ENCODE data around the gene KCNK1.

KCNK1 gene

DNA sequence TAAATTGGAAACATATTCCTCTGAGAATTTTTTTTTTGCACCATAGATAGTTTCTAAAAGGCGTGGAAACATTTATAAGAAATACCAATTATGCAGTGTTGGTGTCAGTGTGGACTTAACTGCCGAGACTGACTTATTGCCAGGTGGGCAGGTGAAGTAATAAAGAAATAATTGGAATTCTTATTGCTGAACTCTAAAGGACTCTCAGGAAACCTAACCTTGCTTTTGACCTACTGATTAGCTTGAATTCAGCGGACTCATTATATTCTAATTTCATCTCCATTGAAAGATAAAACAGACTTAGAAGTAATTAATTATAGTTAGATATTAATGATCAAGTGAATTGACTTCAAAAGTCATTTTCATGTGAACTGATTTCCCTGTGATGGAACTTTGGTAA lies 26.3 kb downstream of the KCNK1 start:
- DNase-seq = no peak

DNA sequence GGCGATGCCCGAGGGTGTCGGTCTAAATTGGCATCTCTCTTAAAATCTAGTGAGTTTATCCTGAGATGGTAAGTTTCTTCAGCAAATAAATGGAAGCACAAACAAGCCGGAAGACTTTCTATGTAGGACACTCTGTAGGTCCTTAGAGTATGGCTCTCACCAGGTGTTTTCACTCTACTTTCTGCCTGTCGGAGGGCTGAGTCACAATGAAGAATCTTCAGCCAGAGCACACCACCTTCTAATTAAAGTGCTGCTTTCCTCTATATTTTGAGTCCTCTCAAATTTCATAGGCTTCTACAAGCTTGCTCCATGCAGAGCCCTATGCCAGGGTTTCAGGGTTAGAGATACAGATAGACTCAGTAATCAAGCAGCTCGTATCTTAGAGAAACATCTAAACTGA lies 27.1 kb downstream of the KCNK1 start:
- no peak for DNase-seq

DNA sequence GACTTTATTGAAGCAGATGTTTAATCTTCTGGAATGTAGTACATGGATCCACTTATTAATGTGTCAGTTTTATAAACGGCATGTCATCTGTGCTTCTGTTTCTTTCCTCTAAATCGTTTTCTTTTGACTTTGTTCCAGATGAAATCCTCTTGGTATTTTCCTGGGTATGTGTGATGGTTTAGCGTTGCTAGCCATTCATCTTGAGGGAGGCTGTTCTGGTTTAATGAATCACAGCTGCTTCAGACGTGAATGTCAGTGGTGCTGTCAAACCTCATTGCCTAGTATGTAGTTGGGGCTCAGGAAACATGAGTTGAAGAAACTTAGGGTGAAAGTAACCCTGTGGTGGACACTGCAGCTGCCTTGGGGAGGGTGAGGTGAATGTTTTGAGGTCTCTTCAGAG lies 33.2 kb downstream of the KCNK1 start:
- no peak for DNase-seq

DNA sequence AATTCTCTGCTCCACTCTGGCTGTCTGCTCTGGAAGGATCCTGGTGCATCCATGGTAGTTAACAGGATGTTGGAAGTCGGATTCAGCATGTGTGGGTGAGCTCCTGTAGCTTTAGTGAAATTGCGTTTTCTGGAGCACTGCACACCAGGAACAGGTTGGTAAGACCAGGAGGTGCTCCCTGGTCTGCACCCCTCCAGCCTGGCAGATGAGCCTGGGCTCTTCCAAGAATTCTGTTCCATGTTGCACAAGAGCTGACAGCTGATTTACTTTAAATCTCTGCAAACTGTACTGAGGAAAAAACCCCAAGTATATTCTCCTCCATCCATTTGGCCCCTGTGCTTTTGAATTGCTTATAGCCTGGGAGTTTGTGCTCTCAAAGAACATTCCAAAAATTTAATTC lies 33.7 kb downstream of the KCNK1 start:
- DNase-seq = no peak

DNA sequence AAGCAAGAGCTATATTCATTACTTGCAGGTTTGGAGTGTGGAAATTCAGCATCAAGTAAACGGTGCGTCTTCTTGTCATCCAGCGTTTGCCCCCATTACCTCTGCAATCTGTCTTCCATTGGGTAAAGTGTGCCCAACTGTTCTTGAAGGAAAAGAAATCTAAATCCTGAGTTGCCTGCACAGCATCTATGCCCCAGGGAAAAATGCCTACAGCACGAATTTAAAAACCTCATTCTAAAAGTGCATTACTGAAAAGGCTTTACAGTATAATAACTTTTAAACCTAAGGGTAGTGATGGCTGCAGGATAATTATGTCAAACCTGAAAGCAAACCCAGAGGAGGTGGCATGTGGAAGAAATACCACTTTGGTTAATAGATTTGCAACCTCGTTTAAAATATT lies 37.2 kb downstream of the KCNK1 start:
- DNase-seq = no peak

DNA sequence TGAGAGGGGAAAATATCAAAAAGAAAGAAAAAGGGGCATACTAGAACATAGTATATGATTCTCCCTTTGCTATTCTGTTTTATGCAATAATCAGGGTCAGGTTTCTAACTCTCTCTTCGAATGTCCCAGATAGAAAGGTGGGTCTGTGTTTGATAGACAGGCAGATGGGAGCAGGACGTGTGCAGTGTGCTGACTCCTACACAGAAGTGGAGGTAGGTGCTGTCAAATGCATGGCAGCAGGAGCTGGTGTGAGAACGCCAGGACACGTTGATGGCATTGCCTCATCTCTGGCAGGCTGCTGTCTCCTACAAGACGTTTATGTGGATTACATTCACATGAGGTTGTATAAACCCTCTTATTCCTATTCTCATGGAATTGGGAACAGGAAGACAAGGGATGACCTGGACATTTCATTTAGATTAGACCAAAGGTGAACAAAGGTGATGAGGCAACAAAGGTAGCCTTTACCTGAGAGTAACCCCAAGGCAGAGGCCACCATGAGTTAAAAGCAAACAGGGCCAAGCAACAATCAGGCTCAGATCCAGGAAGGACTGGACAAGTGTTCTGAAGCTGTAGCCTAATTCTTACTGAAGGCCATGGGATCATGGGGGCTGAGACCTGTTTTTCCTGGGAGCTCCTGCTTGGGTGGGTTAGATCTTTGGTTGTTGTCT lies 37.8 kb downstream of the KCNK1 start:
- no peak for DNase-seq

DNA sequence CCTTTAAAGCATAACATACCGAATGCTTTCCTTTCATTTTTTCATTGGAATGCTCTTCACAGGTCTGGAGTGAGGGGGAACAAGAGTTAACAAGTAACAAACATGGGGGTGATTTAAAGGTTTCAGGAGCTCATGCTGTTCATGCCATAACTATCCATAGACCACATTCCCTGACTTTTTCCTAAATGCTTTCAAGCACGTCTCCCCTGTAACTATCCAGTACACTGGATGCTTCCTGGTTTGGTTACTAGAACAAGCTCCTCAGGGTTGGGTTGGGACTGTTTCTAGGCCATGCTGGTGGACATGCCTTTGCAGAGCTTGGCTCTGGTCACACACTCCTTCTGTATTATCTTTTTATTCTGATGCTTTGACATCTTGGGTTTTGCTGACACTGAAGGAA lies 38.6 kb downstream of the KCNK1 start:
- DNase-seq = no peak

DNA sequence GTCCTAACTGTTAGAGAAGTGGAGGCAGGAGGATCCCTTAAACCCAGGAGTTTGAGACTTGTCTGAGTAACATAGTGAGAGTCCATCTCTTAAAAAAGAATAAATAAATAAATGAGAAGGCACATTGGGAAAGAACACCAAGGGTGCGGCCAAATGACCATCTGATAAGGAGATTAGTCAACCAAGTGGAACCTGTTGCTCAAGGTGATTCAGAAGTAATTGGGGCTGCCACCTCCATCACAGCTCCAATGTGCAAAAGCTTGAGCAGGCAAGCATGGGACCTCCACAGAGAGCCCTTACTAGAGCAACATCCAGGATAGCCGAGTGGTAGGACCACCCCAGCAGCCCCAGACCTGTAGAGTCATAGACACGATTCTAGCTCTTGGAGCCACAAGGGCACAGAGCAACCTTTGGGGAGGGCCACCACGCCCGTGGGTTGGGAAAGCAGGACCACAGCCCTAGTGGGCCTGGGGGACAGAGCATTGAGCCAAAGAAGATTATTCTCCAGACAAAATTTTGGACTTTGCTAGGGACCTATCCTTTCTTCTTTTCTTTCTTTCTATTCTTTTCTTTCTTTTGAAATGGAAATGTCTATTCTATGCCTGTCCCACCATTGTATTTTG lies 40.9 kb downstream of the KCNK1 start:
- no peak for DNase-seq

DNA sequence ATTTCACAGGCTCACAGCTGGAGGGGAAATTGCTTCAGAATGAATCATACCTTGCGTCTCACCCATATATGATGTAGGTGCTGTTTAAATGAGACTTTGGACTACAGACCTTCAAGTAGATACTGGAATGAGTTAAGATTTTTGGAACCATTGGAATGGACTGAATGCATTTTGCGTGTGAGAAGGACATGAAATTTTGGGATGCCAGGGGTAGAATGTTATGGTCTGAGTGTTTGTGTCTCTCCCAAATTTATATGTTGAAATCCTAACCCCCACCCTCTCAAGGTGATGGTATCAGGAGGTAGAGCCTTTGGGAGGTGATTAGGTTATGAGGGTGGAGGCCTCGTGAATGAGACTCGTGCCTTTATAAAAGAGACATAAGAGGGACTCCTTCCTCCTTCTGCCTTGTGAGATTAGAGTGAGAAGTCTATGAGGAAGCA lies 41.4 kb downstream of the KCNK1 start:
- DNase-seq = no peak

DNA sequence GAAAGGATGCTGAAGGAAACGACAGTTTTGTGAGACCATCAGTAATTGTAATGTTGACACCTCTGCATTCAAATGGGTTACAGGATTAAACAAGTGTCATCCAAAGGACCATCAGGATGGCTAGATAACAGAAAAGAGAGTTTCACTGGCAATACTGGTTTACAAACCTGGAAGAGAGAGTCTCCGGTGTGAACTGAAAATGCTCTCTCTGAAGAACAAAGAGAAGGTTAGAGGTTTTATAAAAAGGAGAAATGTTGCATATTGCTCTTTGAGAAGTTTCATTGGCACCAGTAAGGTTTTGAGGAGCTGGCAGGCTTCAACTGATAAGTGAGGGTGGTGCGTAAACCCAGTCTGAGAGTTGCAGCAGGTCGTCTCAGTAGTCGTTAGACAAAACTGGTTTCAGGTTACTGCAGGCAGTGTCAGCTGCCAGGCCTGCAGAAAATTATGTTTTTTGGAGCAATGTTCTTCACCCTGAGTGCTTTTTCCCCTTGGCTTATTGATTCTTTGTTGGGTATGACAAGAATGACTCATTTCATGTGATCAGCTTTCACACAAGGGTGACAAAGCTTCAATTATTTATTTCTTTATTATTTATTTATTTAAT lies 42.2 kb downstream of the KCNK1 start:
- DNase-seq = no peak

DNA sequence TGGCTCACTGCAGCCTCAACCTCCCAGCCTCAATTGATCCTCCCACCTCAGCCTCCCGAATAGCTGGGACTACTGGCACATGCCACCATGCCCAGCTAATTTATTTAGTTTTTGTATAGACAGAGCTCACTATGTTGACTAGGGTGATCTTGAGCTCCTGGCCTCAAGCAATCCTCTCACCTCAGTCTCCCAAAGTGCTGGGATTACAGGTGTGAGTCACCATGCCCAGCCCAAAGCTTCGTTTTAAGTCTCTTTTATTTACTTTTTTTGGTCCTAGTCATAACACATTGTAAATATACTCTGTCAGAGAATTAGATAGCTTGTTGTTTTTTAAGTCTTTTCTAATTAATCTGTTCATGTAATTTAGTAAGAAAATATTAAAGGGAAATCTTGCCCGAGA lies 42.8 kb downstream of the KCNK1 start:
- no peak for DNase-seq

DNA sequence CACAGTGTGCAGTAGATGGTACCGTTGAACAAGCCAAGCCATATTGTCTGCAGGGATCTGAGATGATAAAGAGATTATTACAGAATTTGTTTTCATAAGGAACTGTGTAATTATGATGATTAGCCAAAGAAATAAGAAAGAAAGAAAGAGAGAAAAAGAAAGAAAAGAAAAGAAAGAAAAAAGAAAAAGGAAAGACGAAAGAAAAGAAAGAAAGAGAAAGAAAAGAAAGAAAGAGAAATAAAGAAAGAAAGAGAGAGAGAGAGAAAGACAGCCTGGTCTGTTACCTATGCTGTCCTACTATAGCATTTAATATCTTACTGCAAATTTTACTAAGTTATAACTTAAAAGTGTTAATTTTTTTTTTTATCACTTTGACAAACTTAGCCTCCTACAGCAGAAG lies 43.6 kb downstream of the KCNK1 start:
- DNase-seq = no peak

DNA sequence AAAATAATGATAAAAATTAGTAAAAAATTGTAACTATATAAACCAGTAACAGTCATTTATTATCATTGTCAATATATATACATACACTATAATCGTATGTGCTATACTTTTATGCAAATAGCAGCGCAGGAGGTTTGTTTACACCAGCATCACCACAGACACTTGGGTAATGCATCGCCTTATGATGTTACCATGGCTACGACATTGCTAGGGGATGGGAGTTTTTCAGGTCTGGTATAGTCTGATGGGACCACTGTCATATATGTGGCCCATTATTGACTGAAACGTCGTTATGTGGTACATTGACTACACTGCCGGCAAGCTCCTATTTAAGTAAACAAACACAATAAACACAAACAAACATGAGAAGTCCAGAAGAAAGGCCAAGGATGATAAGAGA lies 45.6 kb downstream of the KCNK1 start:
- no peak for DNase-seq

DNA sequence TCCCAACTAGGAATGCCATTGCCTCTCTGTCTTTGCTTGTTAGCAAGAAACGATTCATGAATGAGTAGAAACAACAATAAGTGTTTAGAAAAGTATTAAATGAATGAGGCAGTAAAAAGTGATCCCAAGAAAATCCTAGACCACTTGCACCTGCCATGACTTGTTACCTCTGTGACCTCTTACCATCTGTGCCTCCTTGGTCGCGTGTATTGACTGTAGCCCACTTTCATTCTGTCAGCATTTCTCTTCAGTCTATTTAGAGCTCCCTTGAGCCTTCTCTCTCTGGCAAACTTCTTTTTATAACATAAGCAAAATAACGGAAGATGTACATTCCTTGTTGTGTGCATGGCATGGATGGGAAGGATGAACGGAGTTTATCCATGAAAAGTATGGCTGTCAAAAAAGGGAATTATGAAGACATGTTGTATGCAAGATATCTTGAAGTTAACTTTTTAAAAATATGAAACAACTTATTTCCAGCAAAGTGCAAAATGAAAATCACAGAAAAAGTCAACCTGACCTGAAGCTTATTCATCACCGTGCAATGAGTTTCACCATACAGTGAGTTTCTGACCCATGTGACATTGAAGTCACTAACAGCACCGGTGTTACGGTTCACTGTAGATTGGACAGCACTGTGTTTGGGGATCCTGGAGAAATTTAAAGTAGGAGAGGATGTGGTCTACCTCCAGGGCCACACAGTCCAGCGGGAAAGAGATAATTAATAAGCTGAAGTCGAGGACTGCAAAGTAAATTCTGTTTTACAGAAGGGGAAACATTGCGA lies 47.7 kb downstream of the KCNK1 start:
- no peak for DNase-seq

DNA sequence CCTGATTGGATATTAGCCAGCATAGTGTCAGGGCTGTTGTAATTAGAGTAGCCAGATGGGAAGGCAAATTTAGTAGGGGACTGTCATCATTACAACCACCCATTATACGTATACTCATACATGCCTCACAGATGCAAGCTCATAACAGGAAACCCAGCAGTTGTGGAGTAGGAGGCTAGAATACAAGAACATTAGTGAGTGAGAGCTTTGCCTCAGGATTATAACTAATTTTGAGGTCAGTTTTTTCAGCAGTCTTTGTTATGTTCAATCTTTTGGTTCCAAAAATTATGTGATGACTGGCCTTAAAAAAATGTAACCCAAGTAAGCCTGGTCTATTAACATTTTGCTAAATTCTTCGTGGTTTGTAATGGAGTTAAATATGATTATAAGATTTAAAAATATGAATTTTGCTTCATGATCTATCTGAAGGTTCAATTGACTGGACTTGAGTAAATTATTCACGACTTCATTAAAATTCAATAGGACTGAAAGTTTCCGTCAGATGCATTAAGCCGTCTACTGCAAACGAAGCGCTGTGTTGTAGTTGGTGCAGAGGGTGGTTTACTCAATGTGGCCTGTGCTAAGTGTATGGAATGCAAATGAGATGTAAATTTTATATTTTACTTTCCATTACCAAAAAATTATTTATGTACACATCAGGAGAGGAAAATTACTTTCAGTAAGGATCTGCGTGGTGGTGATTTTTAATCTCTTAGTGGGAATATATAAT lies 48.8 kb downstream of the KCNK1 start:
- no peak for DNase-seq

DNA sequence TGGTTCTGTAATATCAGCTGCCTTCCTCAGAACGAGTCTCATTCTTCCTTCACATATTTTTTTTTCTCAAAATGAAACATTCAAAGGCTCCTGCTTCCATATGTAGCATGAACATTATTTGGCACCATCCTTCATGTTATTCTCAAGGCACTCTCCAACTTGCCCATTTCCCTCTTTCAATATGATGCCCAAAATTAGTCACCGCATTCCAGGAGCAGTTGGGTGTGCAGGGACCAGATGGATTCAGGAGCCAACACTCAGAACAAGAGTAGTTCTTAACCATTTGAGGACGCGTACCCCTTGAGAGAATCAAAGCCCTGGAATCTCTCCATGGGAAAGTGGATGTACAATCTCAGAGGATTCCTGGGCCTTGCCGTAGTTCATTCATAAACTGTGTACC lies 50.3 kb downstream of the KCNK1 start:
- no peak for DNase-seq

DNA sequence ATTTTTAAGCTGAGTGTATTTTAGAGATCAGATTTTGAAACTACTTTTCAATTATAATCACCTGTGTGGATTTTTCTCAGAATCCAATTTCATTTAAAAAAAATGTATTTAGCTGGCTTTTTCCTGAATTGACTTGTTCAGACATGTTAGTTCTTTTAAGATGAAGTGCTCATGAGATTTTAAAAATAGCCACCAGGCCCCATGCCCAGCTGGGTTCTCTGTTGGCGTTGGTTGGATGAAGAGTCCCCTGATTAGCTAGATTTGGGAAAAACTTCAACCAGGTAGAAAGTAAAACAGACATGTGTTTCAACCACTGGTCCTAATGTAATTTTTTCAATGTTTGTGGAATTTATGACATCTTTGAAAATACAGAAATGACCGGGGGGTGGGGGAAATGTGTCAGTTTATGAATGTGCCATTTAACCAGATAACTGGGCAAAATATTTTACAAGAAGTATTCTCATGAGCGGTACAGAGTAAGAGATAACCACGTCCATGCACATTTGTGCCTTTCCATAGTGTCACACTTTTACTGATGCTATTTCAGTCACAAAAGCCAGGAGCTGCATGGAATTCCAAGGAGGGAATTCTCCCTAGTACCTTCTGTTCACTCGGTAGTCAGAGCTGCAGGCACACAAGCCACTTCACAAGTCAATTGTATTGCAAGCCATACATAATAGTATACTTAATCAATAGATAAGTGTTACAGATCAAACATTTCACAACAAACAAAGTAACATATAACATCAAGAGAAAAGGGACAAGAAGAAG lies 51.1 kb downstream of the KCNK1 start:
- no peak for DNase-seq

DNA sequence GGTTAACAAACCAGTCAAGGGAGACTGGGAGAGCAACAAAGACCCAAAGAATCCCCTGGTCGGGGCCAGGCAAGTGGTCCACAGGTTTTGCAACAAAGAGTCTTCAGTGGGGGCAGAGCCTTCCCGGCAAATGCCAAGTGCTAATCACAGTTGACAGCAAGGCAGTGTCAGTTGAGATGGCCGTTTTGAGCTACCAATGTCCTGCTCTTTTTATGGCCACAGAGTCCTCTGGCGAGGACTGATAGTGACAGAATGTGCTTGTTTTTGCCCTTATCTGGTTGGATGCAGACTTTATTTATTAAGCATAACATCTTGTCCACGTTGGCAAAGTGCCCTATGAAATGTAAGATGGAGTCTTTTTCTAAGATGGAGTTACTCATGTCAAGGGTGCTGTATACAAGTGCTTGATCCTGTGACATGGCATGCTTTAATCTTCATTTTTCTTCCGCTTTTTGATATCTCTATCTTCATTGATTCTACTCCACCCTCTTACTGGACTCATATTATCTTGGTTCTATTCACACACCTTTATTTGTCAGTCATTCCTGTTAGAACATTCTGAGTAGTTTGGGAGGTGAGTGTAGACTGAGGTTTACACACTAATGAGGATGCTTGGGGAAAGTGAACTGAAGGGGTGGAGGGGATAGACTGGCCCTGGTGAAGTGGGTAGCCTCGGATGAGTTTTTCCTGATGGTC lies 51.8 kb downstream of the KCNK1 start:
- no peak for DNase-seq

DNA sequence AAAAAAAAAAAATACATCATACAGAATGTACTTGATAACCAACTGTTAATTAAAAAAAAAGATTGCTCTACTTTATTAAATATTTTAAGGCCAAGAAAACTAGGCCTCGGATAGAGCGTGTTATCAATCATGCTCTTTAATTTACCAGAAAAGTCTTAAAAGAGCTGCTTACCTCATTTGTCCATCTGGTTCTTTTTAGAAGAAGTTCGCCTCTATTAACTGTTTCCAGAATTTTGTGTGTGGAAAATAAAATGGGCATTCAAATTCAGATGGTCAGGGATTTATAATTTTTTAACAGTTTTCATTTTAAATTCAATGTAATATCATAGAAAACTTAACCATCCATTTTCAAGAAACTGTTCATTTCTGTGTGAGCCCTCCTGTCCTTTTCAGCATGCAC lies 53.8 kb downstream of the KCNK1 start:
- DNase-seq = no peak

DNA sequence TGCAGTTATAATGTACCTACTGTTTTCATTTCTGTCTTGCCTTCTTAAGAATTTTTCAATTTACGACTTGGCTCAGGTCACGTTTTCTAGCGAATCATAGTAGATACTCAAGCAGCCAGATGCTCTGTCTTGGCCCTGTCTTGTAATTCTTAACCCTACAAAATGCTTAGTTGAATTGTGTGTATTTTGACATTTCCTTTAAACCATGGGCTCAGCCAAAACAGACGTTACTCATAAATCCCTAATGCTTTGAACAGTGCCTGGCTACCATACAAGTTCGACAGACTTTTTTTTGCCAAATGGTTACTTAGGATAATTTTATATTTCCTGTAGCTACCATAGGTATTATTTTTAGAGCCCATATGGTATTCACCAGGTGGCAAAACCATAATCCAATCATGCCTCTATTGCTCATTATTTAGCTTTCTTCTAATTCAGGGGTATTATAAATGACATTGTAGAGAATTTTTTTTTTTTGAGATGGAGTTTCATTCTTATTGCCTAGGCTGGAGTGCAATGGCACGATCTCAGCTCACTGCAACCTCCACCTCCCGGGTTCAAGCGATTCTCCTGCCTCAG lies 54.3 kb downstream of the KCNK1 start:
- no peak for DNase-seq

DNA sequence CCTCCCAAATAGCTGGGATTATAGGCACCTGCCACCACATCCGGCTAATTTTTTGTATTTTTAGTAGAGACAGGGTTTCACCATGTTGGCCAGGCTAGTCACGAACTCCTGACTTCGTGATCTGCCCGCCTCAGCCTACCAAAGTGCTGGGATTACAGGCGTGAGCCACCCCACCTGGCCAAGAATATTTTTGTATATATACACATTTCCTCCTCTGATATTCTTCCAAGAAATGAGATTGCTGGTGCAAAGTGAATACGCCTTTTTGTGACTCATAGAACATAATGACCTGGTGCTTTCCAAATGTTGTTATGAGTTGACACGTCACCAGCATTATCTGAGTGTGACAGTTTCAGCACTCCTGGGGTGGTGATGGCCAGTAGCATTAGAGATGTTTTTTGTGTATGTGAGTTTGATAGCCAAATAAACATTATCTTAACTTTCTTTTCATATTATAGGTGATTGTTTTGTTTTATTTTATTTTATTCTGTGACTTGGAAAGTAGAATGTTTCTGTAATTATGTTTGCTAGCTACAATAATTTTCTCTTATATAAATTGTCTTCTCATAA lies 54.9 kb downstream of the KCNK1 start:
- no peak for DNase-seq

All from NCI-H748 treated with DMSO at 0.1 percent for 48 hours (cell line).